T-helper 1 cell treated with Interleukin-12 subunit alpha and Interleukin-12 subunit beta and Interleukin-4 antibody, amounts not matched to agents 30 ng/mL and 1 ng/mL, for 36 hours (primary cell): ENCODE results near the gene NPEPPS. TPM values are rescaled to one million over a fixed set of nuclear protein-coding genes. Genes with fewer than 3 reads are reported as not detected.
"Not testable (repeated sequence)": the region's sequence is repeated elsewhere in the genome, so short reads cannot be mapped to it uniquely, and the experiment has no call there.

ENCODE experiments used
- intact Hi-C: fragments of 100-400 bp; cut with micrococcal nuclease; formaldehyde crosslinking; loops from one replicate; pipeline ENCODE4 v1.15.1; 2024
- total RNA-seq: library from RNA; stranded (reverse); gene quantifications from 2 replicates; pipeline ENCODE4 v1.2.3, GENCODE V29; 2022

NPEPPS gene
- total RNA-seq, 1 donor from 2014 or later = 107 TPM

GRCh38 chr17:47560517-47561043 is 29.7 kb downstream of the NPEPPS start:
- intact Hi-C loops = not testable (repeated sequence)

- intact Hi-C loops = not testable (repeated sequence)
Observed at GRCh38 chr17:47561698-47562405, 30.9 kb downstream of the NPEPPS start.

- intact Hi-C loops = not testable (repeated sequence)
Observed at GRCh38 chr17:47562406-47562705, 31.4 kb downstream of the NPEPPS start.

GRCh38 chr17:47567261-47567660 is 36.4 kb downstream of the NPEPPS start:
- intact Hi-C loops = not testable (repeated sequence)

- intact Hi-C loops = not testable (repeated sequence)
Observed at GRCh38 chr17:47572561-47572960, 41.7 kb downstream of the NPEPPS start.

GRCh38 chr17:47582416-47582815 is 51.5 kb downstream of the NPEPPS start:
- intact Hi-C loops = not testable (repeated sequence)

GRCh38 chr17:47586378-47587055 is 55.6 kb downstream of the NPEPPS start:
- intact Hi-C loops = not testable (repeated sequence)

- intact Hi-C loops = not testable (repeated sequence)
Observed at GRCh38 chr17:47593522-47593921, 62.6 kb downstream of the NPEPPS start.

- intact Hi-C loops = no loop called here
Observed at GRCh38 chr17:47603830-47604597, 73.1 kb downstream of the NPEPPS start.

GRCh38 chr17:47604598-47604927 is 73.7 kb downstream of the NPEPPS start:
- intact Hi-C loops = no loop called here

GRCh38 chr17:47605011-47605410 is 74.1 kb downstream of the NPEPPS start:
- intact Hi-C loops = no loop called here

- intact Hi-C loops = no loop called here
Observed at GRCh38 chr17:47607481-47607880, 76.6 kb downstream of the NPEPPS start.

GRCh38 chr17:47611372-47612350 is 80.8 kb downstream of the NPEPPS start:
- intact Hi-C loops = no loop called here

GRCh38 chr17:47615766-47616424 is 85.0 kb downstream of the NPEPPS start:
- intact Hi-C loops = loop anchor here (1.0 to 5.0 kb wide), 5 partner anchors 114 to 387 kb away; no protein-coding TSS in a partner anchor

- intact Hi-C loops = loop anchor here (5.0 kb wide), 2 partner anchors 116 to 184 kb away; no protein-coding TSS in a partner anchor
Observed at GRCh38 chr17:47618410-47618809, 87.5 kb downstream of the NPEPPS start.

- intact Hi-C loops = no loop called here
Observed at GRCh38 chr17:47620503-47621245, 89.8 kb downstream of the NPEPPS start.

GRCh38 chr17:47621293-47622179 is 90.6 kb downstream of the NPEPPS start:
- intact Hi-C loops = no loop called here

- intact Hi-C loops = no loop called here
Observed at GRCh38 chr17:47622180-47622549, 91.3 kb downstream of the NPEPPS start.

- intact Hi-C loops = no loop called here
Observed at GRCh38 chr17:47624727-47625068, 93.8 kb downstream of the NPEPPS start.
